K562 (cell line): ENCODE results near the gene NAT14. TPM values are rescaled to one million over a fixed set of nuclear protein-coding genes. Genes with fewer than 3 reads are reported as not detected.

Experiments used
- ARID1B ChIP-seq: fragments of 450-650 bp; IDR thresholded peaks from 2 replicates; pipeline ENCODE4 v1.6.1; 2016; ENCODE audit warnings: antibody characterized with exemption, mild to moderate bottlenecking, inconsistent platforms
- ATF7 ChIP-seq: fragments of 450-650 bp; IDR thresholded peaks from 2 replicates; pipeline ENCODE4 v1.7.1; 2014; ENCODE audit warnings: mild to moderate bottlenecking, moderate library complexity
- CREB1 ChIP-seq, 2 experiments: sonication (generic) in 1 of 2; formaldehyde crosslinking in 1 of 2; IDR thresholded peaks; 2 replicates each; pipeline versions ENCODE4 v1.6.1 to v1.8.0; 2012 to 2022; ENCODE audit warnings: inconsistent platforms in 1 of 2, mild to moderate bottlenecking in 1 of 2, missing genetic modification reagents in 1 of 2, moderate library complexity in 1 of 2
- E2F6 ChIP-seq, 2 experiments: IDR thresholded peaks; 2 replicates each; pipeline ENCODE4 v1.6.1; 2011; ENCODE audit warnings: borderline replicate concordance in 1 of 2, control low read depth in 1 of 2, low read depth in 1 of 2, low read length in 1 of 2, mild to moderate bottlenecking in 1 of 2, mixed read lengths in 1 of 2, moderate library complexity in 1 of 2; ENCODE audit not compliant: insufficient read depth in 1 of 2, insufficient read length in 1 of 2, poor library complexity in 1 of 2, severe bottlenecking in 1 of 2; ENCODE audit errors: extremely low read depth in 1 of 2
- ELF2 ChIP-seq: fragments of 250-450 bp; sonication (Bioruptor Pico); IDR thresholded peaks from 2 replicates; pipeline ENCODE4 v1.5.0; 2021; ENCODE audit warnings: mild to moderate bottlenecking
- GABPB1 ChIP-seq: sonication (generic); formaldehyde crosslinking; IDR thresholded peaks from 2 replicates; pipeline ENCODE4 v1.8.0; 2022; ENCODE audit warnings: mild to moderate bottlenecking, missing genetic modification reagents
- HDAC6 ChIP-seq: IDR thresholded peaks from 2 replicates; pipeline ENCODE4 v1.6.1; 2012; ENCODE audit warnings: low read depth, mild to moderate bottlenecking, control low read depth, inconsistent platforms, low read length, moderate library complexity
- HIVEP1 ChIP-seq: fragments of 250-450 bp; sonication (Bioruptor Pico); IDR thresholded peaks from 2 replicates; pipeline ENCODE4 v1.4.0; 2020; ENCODE audit warnings: mild to moderate bottlenecking
- KLF1 ChIP-seq: fragments of 450-650 bp; IDR thresholded peaks from 2 replicates; pipeline ENCODE4 v1.6.1; 2016; ENCODE audit warnings: missing genetic modification characterization, missing compliant biosample characterization
- MAX ChIP-seq: sonication (generic); formaldehyde crosslinking; IDR thresholded peaks from 2 replicates; pipeline ENCODE4 v1.9.0; 2022; ENCODE audit warnings: mild to moderate bottlenecking, missing genetic modification reagents
- MEIS2 ChIP-seq: fragments of 450-650 bp; IDR thresholded peaks from 2 replicates; pipeline ENCODE4 v1.6.1; 2014; ENCODE audit warnings: mild to moderate bottlenecking; ENCODE audit not compliant: partially characterized antibody
- MTA2 ChIP-seq: fragments of 450-650 bp; IDR thresholded peaks from 2 replicates; pipeline ENCODE4 v1.6.1; 2016; ENCODE audit warnings: low read depth
- NCOA2 ChIP-seq, 2 experiments: fragments of 450-650 bp; IDR thresholded peaks; 2 replicates each; pipeline ENCODE4 v1.6.1; 2018; ENCODE audit warnings: mild to moderate bottlenecking in 2 of 2, moderate library complexity in 1 of 2; ENCODE audit not compliant: partially characterized antibody in 2 of 2
- PATZ1 ChIP-seq: fragments of 250-450 bp; sonication (Bioruptor Pico); IDR thresholded peaks from 2 replicates; pipeline ENCODE4 v1.5.0; 2020; ENCODE audit warnings: mild to moderate bottlenecking, borderline replicate concordance
- POLR3G ChIP-seq: IDR thresholded peaks from 2 replicates; pipeline ENCODE4 v1.6.1; 2011; ENCODE audit not compliant: insufficient read length, insufficient replicate concordance; ENCODE audit errors: extremely low read depth
- SMARCA4 ChIP-seq: fragments of 450-650 bp; IDR thresholded peaks from 2 replicates; pipeline ENCODE4 v1.6.1; 2016
- SMARCE1 ChIP-seq: fragments of 450-650 bp; IDR thresholded peaks from 2 replicates; pipeline ENCODE4 v1.7.1; 2016; ENCODE audit warnings: mild to moderate bottlenecking
- ZBTB43 ChIP-seq: sonication (generic); formaldehyde crosslinking; IDR thresholded peaks from 2 replicates; pipeline ENCODE4 v1.8.0; 2023; ENCODE audit warnings: mild to moderate bottlenecking, missing genetic modification reagents
- ZNF133 ChIP-seq: fragments of 250-450 bp; sonication (Bioruptor Pico); IDR thresholded peaks from 2 replicates; pipeline ENCODE4 v1.4.0; 2020; ENCODE audit warnings: mild to moderate bottlenecking
- polyA plus RNA-seq, 8 experiments: library from polyadenylated mRNA; depleted of rRNA in 4 of 8; stranded (reverse) in 5 of 8; unstranded in 3 of 8; fragments of >200 nt; fragmentation: Nextera tagmentation in 2 of 8; fragmentation: Illumina TruSeq in 1 of 8; extraction: Ambion mirVana in 2 of 8; extraction: Trizol in 1 of 8; gene quantifications; 2 replicates each; pipeline versions ENCODE4 v1.2.1 to v1.2.3, GENCODE V29; 2011 to 2014; ENCODE audit warnings: inconsistent platforms in 1 of 8, missing spikeins in 1 of 8
- total RNA-seq, 7 experiments: library from RNA; depleted of rRNA in 6 of 7; stranded (reverse); fragments of >200 nt in 6 of 7; fragmentation: Illumina TruSeq in 2 of 7; extraction: Trizol in 2 of 7; gene quantifications; 2 replicates each; pipeline versions ENCODE4 v1.2.1 to v1.2.3, GENCODE V29; 2011 to 2021; ENCODE audit warnings: low replicate concordance in 1 of 7

Gene NAT14
- total and polyA plus RNA-seq, 9 of the 15 experiments (the other 6 are each of a cell fraction or from before 2014, with no cell fraction given): 2.4 to 77.0 (median 26.7) TPM

- TF ChIP-seq MEIS2 (peak; percentile 2), MAX (CRISPR knock-in tag) (peak; percentile 48; the same call in 1 of the 2 replicates), POLR3G (no peak), SMARCA4 (peak; percentile 53; the same call in 1 of the 2 replicates), ARID1B (peak; percentile 55; the same call in 1 of the 2 replicates), PATZ1 (CRISPR knock-in tag) (no peak), CREB1 (IDR thresholded peaks at IDR 0.05) (no peak), CREB1 (CRISPR knock-in tag; IDR thresholded peaks at IDR 0.05) (peak; percentile 33; the same call in 1 of the 2 replicates), KLF1 (tag) (no peak), NCOA2 (IDR thresholded peaks at IDR 0.05; ENCODE audit: partially characterized antibody in 2 of 2) (no peak), MTA2 (no peak), ZBTB43 (no peak), HIVEP1 (CRISPR knock-in tag) (no peak), E2F6 (IDR thresholded peaks at IDR 0.05; ENCODE audit: borderline replicate concordance in 1 of 2, extremely low read depth in 1 of 2, insufficient read depth in 1 of 2, insufficient read length in 1 of 2, low read depth in 1 of 2, low read length in 1 of 2, poor library complexity in 1 of 2, severe bottlenecking in 1 of 2) (no peak), GABPB1 (CRISPR knock-in tag) (no peak; the same call in 1 of the 2 replicates), ATF7 (peak; percentile 60), ZNF133 (CRISPR knock-in tag) (no peak), ELF2 (no peak), HDAC6 (no peak), SMARCE1 (peak; percentile 75)
These were observed 2.3 kb downstream of the NAT14 start (continued) for GRCh38 chr19:55486971-55487923.
